Pancreas (tissue), 10 donors: ENCODE results near the gene DRAXIN. TPM values are rescaled to one million over a fixed set of nuclear protein-coding genes. Genes with fewer than 3 reads are reported as not detected.

Experiments used
- ATAC-seq, 4 donors: fragments of 200-7000 bp; cut with Tn5 transposase; one replicate each; pipeline versions ENCODE4 v1.8.0 to v1.9.1; 2020; ENCODE audit warnings: mild to moderate bottlenecking in 4 of 4, moderate library complexity in 4 of 4
- DNase-seq, 6 donors: peaks; one replicate each; pipeline ENCODE4 v3.0.0-alpha.2; 2020
- FAIRE-seq: peaks from 2 replicates; lab custom pipeline; 2012; peaks lifted over from hg19 to GRCh38; lab: Jason Lieb, UNC
- H3K27ac ChIP-seq, 4 donors: fragments of 200-600 bp; sonication (generic); 1 replicate in 3 of 4; 2 replicates in 1 of 4; pipeline versions ENCODE4 v1.5.0 to v1.8.0; 2020
- H3K27me3 ChIP-seq, 4 donors: fragments of 200-600 bp; one replicate each; pipeline ENCODE4 v1.8.0; 2021
- H3K36me3 ChIP-seq, 3 donors: fragments of 200-600 bp; sonication (generic) in 1 of 3; one replicate each; pipeline versions ENCODE4 v1.5.0 to v1.8.0; 2020 to 2021
- H3K4me1 ChIP-seq, 3 donors: fragments of 200-600 bp; one replicate each; pipeline ENCODE4 v1.8.0; 2021
- H3K4me3 ChIP-seq, 4 donors: fragments of 200-600 bp; sonication (generic) in 2 of 4; one replicate each; pipeline versions ENCODE4 v1.5.0 to v1.8.0; 2020 to 2021
- H3K9me3 ChIP-seq, 4 donors: fragments of 200-600 bp; one replicate each; pipeline ENCODE4 v1.8.0; 2021
- WGBS, 2 donors: extraction: QIAGEN DNeasy Blood & Tissue Kit; methylation state at CpG; one replicate each; pipeline ENCODE4 v1.1.7; 2013; 5-methylcytosine and 5-hydroxymethylcytosine counted together
- intact Hi-C, 3 donors: fragments of 100-400 bp; cut with DNase I; formaldehyde crosslinking; loops; one replicate each; pipeline versions ENCODE4 v1.11.1 to v1.14.2; 2022
- polyA plus RNA-seq, 2 donors: library from polyadenylated mRNA; stranded (reverse); fragments of 200-250 nt; gene quantifications; one replicate each; pipeline ENCODE4 v1.2.3, GENCODE V29; 2013
- total RNA-seq, 6 donors: library from RNA; stranded (reverse); fragmentation: NEBNext Ultra II Directional in 4 of 6; extraction: Animal tissue kit (Norgen Biotek cat#: 25700) in 4 of 6; gene quantifications; one replicate each; pipeline versions ENCODE4 v1.2.1 to v1.2.4, GENCODE V29; 2021 to 2023
- TF ChIP-seq, protein P1 (sequence below), 4 donors: fragments of 200-600 bp; sonication (generic) in 3 of 4; IDR thresholded peaks; one replicate each; pipeline versions ENCODE4 v1.5.0 to v1.8.0; 2021; ENCODE audit warnings: antibody characterized with exemption in 4 of 4
- donor health status: healthy with polysubstance abuse.
- donor health status: DM: no; HTN: no; CAD: no; lungs with moderate emphysema.
- donor health status: DM: no; HTN: no; CAD: no.
- donor health status: control.
- donor health status: control.
- donor health status: Bipolar disorder and iron deficiency.
- donor health status: DM: yes; HTN: yes; CAD: no.
- donor health status: DM: no; HTN: no; CAD: no.
- donor health status: DM: no; HTN: no; CAD: no.
- donor health status: DM: yes; HTN: yes; CAD: no.

The DRAXIN gene
- total and polyA plus RNA-seq, 8 donors: under 0.01 to 0.09 (median 0.03) TPM; not detected in 1

DNA sequence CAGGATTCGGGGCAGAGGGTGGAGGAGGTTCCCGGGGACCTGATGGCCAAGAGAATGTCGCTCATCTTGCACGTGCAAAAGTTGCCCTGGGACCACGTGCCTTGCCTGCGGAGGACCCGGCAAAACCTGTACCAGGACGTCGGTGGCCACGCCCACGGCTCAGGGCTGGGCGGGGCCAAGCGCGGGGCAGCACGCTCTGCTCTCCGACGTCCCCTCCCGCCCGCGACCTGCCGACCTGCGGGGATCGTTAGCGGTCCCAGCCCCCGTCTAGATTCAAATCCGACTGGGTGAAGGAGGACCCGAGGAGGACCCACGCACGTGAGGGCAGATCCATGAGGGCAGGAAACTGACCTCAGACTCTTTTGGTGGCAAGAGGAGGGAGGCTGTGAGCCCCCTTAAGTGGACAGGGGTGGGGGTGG lies 70.5 kb downstream of the DRAXIN start, which contains the start of gene C1orf167:
Gene C1orf167 (plus strand): TSS at position 206 of the 419 bp plus-strand sequence. CDS start 2,208 bp downstream, outside the sequence.
- ATAC-seq (peak; percentile 39 to 81 (median 52)), FAIRE-seq (no peak), DNase-seq (peak in 1 of 6 donors; percentile 45)
- H3K4me3 ChIP-seq: no peak within 1 kb of the TSS
- intact Hi-C loops: no loop called here
- H3K9me3 ChIP-seq: no peaks in the 10 kb centered on the region
- TF ChIP-seq, protein P1, sequence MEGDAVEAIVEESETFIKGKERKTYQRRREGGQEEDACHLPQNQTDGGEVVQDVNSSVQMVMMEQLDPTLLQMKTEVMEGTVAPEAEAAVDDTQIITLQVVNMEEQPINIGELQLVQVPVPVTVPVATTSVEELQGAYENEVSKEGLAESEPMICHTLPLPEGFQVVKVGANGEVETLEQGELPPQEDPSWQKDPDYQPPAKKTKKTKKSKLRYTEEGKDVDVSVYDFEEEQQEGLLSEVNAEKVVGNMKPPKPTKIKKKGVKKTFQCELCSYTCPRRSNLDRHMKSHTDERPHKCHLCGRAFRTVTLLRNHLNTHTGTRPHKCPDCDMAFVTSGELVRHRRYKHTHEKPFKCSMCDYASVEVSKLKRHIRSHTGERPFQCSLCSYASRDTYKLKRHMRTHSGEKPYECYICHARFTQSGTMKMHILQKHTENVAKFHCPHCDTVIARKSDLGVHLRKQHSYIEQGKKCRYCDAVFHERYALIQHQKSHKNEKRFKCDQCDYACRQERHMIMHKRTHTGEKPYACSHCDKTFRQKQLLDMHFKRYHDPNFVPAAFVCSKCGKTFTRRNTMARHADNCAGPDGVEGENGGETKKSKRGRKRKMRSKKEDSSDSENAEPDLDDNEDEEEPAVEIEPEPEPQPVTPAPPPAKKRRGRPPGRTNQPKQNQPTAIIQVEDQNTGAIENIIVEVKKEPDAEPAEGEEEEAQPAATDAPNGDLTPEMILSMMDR (IDR thresholded peaks at IDR 0.05): no peak
- H3K36me3 ChIP-seq: no peaks in the 10 kb centered on the region
- no peaks in the 10 kb centered on the region for H3K27me3 ChIP-seq
- 7% methylated on average over 29 of the region's 29 CpGs for WGBS, 2 donors
- H3K4me1 ChIP-seq: no peaks in the 10 kb centered on the region
- no peak within 1 kb of the TSS for H3K27ac ChIP-seq

DNA sequence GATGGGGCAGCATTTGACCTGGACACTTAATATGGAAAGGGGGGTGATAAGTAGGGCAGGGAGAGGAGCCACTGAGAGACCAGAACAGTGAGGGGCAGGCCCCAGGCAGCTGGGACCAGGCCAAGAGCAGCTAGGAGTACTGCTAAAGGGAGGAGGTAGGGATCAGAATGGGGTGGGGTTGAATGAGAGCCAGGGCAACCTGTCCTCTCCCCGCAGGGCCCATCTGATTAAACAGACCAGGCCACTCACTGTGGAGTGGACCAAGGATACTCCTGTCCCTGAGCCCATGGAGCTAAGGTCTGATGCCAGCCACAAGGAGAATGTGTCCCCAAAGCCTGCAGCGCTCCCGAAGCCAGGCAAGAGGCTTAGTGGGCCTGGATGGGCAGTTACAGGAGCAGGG lies 72.6 kb downstream of the DRAXIN start:
- no peak for DNase-seq
- 84 to 91% methylated on average over 3 of the region's 3 CpGs for WGBS, 2 donors
- Histone ChIP-seq H3K4me1 (no peaks in the 10 kb centered on the region), H3K9me3 (no peaks in the 10 kb centered on the region), H3K27me3 (no peaks in the 10 kb centered on the region), H3K27ac (no peak overlapping the region), H3K36me3 (no peaks in the 10 kb centered on the region), H3K4me3 (no peak overlapping the region)
- FAIRE-seq: no peak
- ATAC-seq: no peak
- TF ChIP-seq, protein P1 (IDR thresholded peaks at IDR 0.05): no peak
- intact Hi-C loops: no loop called here

DNA sequence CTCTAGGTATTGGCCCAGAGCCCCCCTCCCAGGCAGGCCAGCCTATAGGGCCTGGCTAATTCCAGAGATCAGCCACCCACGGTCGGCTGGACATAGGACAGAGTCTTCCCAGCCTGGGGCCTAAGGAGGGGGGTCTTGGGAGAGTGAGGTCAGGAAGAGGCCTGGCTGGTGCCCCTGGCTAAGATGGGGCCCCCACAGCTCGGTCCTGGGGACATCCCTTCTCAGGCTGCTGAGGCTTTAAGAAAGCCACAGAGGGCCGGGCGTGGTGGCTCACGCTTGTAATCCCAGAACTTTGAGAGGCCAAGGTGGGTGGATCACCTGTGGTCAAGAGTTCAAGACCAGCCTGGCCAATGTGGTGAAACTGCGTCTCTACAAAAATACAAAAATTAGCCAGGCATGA lies 73.0 kb downstream of the DRAXIN start:
- Histone ChIP-seq H3K27me3 (no peaks in the 10 kb centered on the region), H3K27ac (no peak overlapping the region), H3K4me3 (no peak overlapping the region), H3K4me1 (no peaks in the 10 kb centered on the region), H3K36me3 (no peaks in the 10 kb centered on the region), H3K9me3 (no peaks in the 10 kb centered on the region)
- intact Hi-C loops: no loop called here
- ATAC-seq: no peak
- TF ChIP-seq, protein P1 (IDR thresholded peaks at IDR 0.05): no peak
- WGBS, 2 donors: 81 to 83% methylated on average over 7 of the region's 7 CpGs
- FAIRE-seq: no peak
- DNase-seq: no peak

DNA sequence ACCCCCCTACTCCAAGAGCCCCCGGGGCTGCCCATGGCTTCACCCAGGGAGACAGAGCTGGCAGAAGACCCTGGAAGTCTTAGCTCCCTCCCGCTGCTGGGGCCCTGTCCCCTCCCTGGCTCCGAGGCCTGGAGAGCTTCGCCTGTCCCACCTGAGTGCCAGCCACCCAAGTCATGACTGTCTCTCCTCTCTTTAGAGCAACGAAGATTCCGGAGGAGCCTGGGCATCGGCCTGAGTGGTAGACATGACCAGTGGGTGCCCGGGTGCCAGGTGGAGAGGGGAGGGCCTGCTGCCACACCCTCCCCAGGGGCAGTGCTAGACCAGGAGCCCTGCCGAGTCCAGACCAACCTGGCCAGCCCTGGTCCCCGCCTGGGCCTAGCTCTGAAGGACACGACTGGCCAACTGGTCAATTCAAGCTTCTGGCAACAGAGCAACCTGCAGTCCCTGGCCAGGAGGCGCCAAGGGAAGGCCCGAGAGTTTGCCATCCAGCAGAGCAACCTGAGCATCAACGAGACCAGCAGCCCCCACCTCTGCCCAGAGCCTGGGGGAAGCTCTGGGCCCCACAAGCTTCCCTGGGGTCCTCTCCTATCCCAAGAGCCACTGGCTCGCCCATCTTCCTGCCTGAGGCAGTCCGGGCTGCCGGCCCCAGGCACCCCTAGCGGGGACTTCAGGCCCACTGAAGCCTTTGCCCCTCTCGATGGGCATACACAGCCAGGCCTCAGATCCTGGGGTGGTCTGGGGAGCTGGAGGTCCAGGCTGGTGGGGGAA lies 74.3 kb downstream of the DRAXIN start:
- DNase-seq: peak in 1 of 6 donors; percentile 60
- intact Hi-C loops: no loop called here
- WGBS, 2 donors: 83 to 86% methylated on average over 19 of the region's 19 CpGs

More for the DNA sequence above, 74.3 kb downstream of the DRAXIN start:
- TF ChIP-seq, protein P1 (IDR thresholded peaks at IDR 0.05): no peak
- Histone ChIP-seq H3K36me3 (no peaks in the 10 kb centered on the region), H3K4me1 (no peaks in the 10 kb centered on the region), H3K9me3 (no peaks in the 10 kb centered on the region), H3K27ac (no peak overlapping the region), H3K27me3 (no peaks in the 10 kb centered on the region), H3K4me3 (no peak overlapping the region)
- ATAC-seq (no peak), FAIRE-seq (no peak)
